Natural killer cell (primary cell): ENCODE data around the gene CD34. TPM values are rescaled to one million over a fixed set of nuclear protein-coding genes. Genes with fewer than 3 reads are reported as not detected.

Experiments used
- ATAC-seq, 3 donors: fragments of 150-1000 bp in 2 of 3; fragments of 200-7000 bp in 1 of 3; cut with Tn5 transposase; 1 replicate in 1 of 3; 2 replicates in 2 of 3; pipeline ENCODE4 v1.10.0; 2021; ENCODE audit warnings: mild to moderate bottlenecking in 2 of 3, moderate library complexity in 2 of 3
- DNase-seq, 2 donors: peaks; one replicate each; pipeline versions ENCODE4 v3.0.0 to v3.0.0-alpha.2; 2013 to 2021; ENCODE audit warnings: mixed read lengths in 1 of 2
- H3K27ac ChIP-seq: one replicate; pipeline ENCODE4 v1.5.1; 2013; ENCODE audit warnings: mild to moderate bottlenecking, low read length
- H3K27me3 ChIP-seq: one replicate; pipeline ENCODE4 v1.6.1; 2013; ENCODE audit warnings: low read length; ENCODE audit not compliant: control insufficient read depth, insufficient read depth
- H3K36me3 ChIP-seq: one replicate; pipeline ENCODE4 v1.6.1; 2013; ENCODE audit warnings: low read length; ENCODE audit not compliant: control insufficient read depth, insufficient read depth
- H3K4me1 ChIP-seq: one replicate; pipeline ENCODE4 v1.6.1; 2013; ENCODE audit warnings: low read length; ENCODE audit not compliant: control insufficient read depth, insufficient read depth
- H3K4me3 ChIP-seq: one replicate; pipeline ENCODE4 v1.5.1; 2013; ENCODE audit warnings: low read length
- H3K9me3 ChIP-seq: one replicate; pipeline ENCODE4 v1.6.1; 2013; ENCODE audit warnings: low read length; ENCODE audit not compliant: control insufficient read depth, insufficient read depth
- H3K27ac Mint-ChIP-seq, 2 donors: one replicate each; pipeline ENCODE4 v1.8.0; 2022; ENCODE audit warnings: mild to moderate bottlenecking in 2 of 2, mixed read lengths in 2 of 2, moderate library complexity in 1 of 2
- H3K27me3 Mint-ChIP-seq, 2 donors: one replicate each; pipeline ENCODE4 v1.8.0; 2022; ENCODE audit warnings: low read depth in 2 of 2, mixed read lengths in 2 of 2
- H3K36me3 Mint-ChIP-seq: one replicate; pipeline ENCODE4 v1.8.0; 2022; ENCODE audit warnings: mixed read lengths
- H3K4me1 Mint-ChIP-seq, 2 donors: one replicate each; pipeline ENCODE4 v1.8.0; 2022; ENCODE audit warnings: mixed read lengths in 2 of 2
- H3K4me3 Mint-ChIP-seq: one replicate; pipeline ENCODE4 v1.8.0; 2022; ENCODE audit warnings: mild to moderate bottlenecking, moderate library complexity, mixed read lengths
- H3K9me3 Mint-ChIP-seq, 2 donors: one replicate each; pipeline ENCODE4 v1.8.0; 2022; ENCODE audit warnings: mixed read lengths in 2 of 2
- WGBS: methylation state at CpG from one replicate; pipeline ENCODE4 v1.1.7; 2013; ENCODE audit warnings: missing lambda C conversion rate; ENCODE audit not compliant: insufficient coverage; 5-methylcytosine and 5-hydroxymethylcytosine counted together
- intact Hi-C: fragments of 100-400 bp; cut with micrococcal nuclease; formaldehyde crosslinking; loops from one replicate; pipeline ENCODE4 v1.14.2; 2022
- total RNA-seq, 4 donors: library from RNA; stranded (reverse); fragments of 120-200 nt in 1 of 4; gene quantifications; one replicate each; pipeline versions ENCODE4 v1.2.3 to v1.2.4, GENCODE V29; 2013 to 2022
- TF ChIP-seq, protein P1 (sequence below): fragments of 200-600 bp; IDR thresholded peaks from one replicate; pipeline ENCODE4 v1.8.0; 2022; ENCODE audit warnings: antibody characterized with exemption

Gene CD34
- total RNA-seq, 3 donors from 2014 or later (not counting 1 experiment from before 2014, with no cell fraction given), result 0.14 to 0.30 TPM; not detected in 1

GRCh38 chr1:207836591-207837347 lies 74.2 kb downstream of the CD34 start:
- no peaks in the 10 kb centered on the region for H3K27me3 Mint-ChIP-seq
- Histone ChIP-seq H3K27me3 (no peaks in the 10 kb centered on the region), H3K4me1 (peaks cover 34% of the 10 kb centered on the region), H3K27ac (no peak overlapping the region), H3K9me3 (no peaks in the 10 kb centered on the region), H3K4me3 (no peak overlapping the region), H3K36me3 (peaks cover 4% of the 10 kb centered on the region)
- no peaks in the 10 kb centered on the region for H3K9me3 Mint-ChIP-seq
- ATAC-seq, result no peak
- H3K36me3 Mint-ChIP-seq, result no peaks in the 10 kb centered on the region
- TF ChIP-seq, protein P1, sequence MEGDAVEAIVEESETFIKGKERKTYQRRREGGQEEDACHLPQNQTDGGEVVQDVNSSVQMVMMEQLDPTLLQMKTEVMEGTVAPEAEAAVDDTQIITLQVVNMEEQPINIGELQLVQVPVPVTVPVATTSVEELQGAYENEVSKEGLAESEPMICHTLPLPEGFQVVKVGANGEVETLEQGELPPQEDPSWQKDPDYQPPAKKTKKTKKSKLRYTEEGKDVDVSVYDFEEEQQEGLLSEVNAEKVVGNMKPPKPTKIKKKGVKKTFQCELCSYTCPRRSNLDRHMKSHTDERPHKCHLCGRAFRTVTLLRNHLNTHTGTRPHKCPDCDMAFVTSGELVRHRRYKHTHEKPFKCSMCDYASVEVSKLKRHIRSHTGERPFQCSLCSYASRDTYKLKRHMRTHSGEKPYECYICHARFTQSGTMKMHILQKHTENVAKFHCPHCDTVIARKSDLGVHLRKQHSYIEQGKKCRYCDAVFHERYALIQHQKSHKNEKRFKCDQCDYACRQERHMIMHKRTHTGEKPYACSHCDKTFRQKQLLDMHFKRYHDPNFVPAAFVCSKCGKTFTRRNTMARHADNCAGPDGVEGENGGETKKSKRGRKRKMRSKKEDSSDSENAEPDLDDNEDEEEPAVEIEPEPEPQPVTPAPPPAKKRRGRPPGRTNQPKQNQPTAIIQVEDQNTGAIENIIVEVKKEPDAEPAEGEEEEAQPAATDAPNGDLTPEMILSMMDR, result no peak
- no peak overlapping the region for H3K4me3 Mint-ChIP-seq
- H3K4me1 Mint-ChIP-seq, result peaks cover 73 to 79% of the 10 kb centered on the region in 2 donors
- WGBS, result 85% methylated on average over 15 of the region's 15 CpGs
- DNase-seq, result no peak
- intact Hi-C loops, result no loop called here
- H3K27ac Mint-ChIP-seq, result peak overlapping the region; percentile 99

DNA sequence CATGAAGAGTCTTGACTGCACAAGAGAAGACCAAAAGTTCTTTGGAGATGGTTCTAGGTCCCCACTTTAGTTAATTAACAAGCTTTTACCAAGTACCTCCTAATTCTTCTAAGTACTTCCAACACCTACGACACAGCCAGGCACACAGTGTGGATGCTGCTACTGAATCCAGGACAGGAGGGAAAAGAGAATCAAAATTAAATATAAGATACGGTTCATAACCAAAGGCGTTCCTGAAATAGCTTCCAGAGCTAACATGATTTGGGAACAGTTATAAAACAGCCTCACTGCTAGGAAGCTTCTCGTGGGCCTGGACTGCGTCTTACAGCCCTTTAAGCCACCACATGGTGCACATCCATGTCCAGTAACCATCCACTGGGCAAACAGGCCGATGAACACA lies 75.0 kb downstream of the CD34 start:
- H3K27ac Mint-ChIP-seq, result peak overlapping the region; percentile 99
- no peak for ATAC-seq
- no peaks in the 10 kb centered on the region for H3K9me3 Mint-ChIP-seq

DNA sequence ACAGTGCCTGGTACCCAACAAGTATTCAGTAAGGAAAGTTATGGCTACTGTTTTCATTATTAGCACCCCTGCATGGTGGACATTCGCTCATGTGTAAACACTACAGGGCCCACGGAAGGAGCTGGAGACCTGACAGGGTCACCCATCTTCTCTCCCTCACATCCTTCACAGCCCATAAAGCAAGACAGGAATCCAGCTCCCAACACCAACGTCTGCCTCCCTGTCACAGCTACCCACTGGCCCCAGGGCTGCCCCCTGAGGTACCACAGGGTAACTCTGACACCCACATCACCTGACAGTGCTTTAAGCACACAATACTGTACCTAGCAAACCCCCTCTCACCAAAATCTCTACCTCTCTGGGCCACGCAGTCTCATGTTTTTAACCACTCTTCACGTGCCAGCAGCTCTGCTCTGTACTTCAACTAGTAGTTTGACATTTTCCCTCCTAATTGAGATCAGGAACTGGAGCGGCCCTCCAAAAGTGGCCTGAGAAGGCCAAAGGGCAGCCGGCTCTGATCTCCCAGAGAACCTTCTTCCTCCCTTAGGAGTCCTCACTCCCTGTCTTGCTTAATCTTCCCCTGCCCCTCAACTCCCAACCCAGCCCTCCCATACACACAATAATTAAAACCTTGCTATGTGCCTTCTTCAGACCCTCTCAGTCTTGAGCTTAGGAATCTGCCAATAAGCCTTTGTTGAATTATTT lies 76.8 kb downstream of the CD34 start:
- 92% methylated on average over 7 of the region's 7 CpGs for WGBS
- DNase-seq (no peak), ATAC-seq (no peak)
- Mint-ChIP-seq H3K4me1 (peaks cover 87 to 92% of the 10 kb centered on the region in 2 donors), H3K27ac (peak overlapping the region; percentile 99), H3K9me3 (no peaks in the 10 kb centered on the region), H3K27me3 (no peaks in the 10 kb centered on the region), H3K36me3 (no peaks in the 10 kb centered on the region), H3K4me3 (no peak overlapping the region)
- no peaks in the 10 kb centered on the region for H3K9me3 ChIP-seq
- TF ChIP-seq, protein P1, result no peak
- intact Hi-C loops, result no loop called here
- H3K4me3 ChIP-seq, result no peak overlapping the region
- peaks cover 38% of the 10 kb centered on the region for H3K4me1 ChIP-seq
- no peak overlapping the region for H3K27ac ChIP-seq
- H3K36me3 ChIP-seq, result peaks cover 4% of the 10 kb centered on the region
- no peaks in the 10 kb centered on the region for H3K27me3 ChIP-seq

More for the DNA sequence above, 75.0 kb downstream of the CD34 start:
- DNase-seq, result no peak
- peaks cover 4% of the 10 kb centered on the region for H3K36me3 ChIP-seq
- H3K36me3 Mint-ChIP-seq, result no peaks in the 10 kb centered on the region
- H3K4me1 Mint-ChIP-seq, result peaks cover 79 to 83% of the 10 kb centered on the region in 2 donors
- WGBS, result 92% methylated on average over 6 of the region's 6 CpGs
- no peaks in the 10 kb centered on the region for H3K9me3 ChIP-seq
- H3K4me3 Mint-ChIP-seq, result no peak overlapping the region
- H3K27me3 ChIP-seq, result no peaks in the 10 kb centered on the region
- intact Hi-C loops, result no loop called here
- TF ChIP-seq, protein P1, result no peak
- no peaks in the 10 kb centered on the region for H3K27me3 Mint-ChIP-seq
- H3K4me1 ChIP-seq, result peaks cover 37% of the 10 kb centered on the region
- no peak overlapping the region for H3K27ac ChIP-seq
- no peak overlapping the region for H3K4me3 ChIP-seq
